GM18505 (cell line): ENCODE data around the gene CASK.

Source experiments
- ATAC-seq: cut with Tn5 transposase; IDR thresholded peaks from one replicate; pipeline ENCODE4 v1.9.1; 2021; ENCODE audit not compliant: unreplicated experiment
- POLR2A ChIP-seq: IDR thresholded peaks from 4 replicates; pipeline ENCODE4 v1.6.1; 2011; ENCODE audit warnings: borderline replicate concordance; ENCODE audit not compliant: insufficient read depth, insufficient read length; ENCODE audit errors: extremely low read depth

CASK gene

GRCh38 chrX:41478381-41478911 is 444.9 kb downstream of the CASK start:
- ATAC-seq: no peak
- no peak for TF ChIP-seq POLR2A

DNA sequence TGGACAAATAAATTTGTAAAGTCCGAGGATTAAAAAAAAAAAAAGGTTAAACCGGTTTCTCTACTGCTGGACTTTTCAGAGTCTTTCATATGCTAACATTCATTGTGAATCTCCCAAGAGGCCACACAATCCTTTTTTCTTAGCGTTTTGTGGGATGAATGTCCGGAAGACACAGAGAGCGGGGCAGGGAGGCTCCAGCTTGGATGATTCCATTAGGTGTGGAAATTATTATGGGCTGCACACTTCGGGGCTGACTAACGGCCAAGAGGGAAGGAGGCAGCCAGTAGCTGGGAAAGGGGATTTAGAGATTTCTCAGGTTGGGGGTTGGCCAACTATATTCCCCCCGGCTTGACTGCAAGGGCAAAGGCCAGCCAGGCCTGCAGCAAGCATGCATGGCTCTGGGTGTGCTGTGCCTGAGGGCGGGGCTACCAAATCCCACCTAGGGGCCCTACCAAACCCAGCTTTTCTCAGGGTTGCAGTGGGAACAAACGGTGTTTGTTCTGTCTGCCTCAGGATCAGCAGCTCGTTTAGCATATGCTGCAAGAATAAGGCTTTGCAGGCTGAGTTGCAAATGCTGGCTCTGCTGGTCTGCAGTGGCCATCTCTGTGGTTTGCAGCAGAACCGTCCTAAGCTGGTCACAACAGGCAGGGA is 447.6 kb downstream of the CASK start:
- no peak for ATAC-seq
- TF ChIP-seq POLR2A: no peak

DNA sequence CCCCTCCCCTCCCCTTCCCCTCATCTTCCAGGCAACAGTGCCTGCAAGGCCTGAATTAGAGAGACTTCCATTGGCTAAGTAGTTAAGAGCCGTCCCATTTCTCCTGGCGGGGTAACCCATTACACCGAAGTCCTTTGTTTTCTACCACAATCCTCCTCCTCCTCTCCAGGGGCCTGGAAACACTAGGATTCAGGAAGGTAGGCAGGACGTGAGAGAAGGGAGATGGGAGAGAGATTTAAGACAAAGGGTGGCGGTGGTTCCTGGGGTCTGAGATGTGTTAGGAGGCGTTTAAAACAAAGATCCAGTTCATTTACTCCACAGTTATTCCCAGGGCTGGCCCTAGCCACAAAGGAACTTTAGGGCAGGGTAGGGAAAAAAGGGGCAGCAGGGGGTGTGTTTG is 448.2 kb downstream of the CASK start:
- no peak for TF ChIP-seq POLR2A
- ATAC-seq: no peak

- ATAC-seq: no peak
- no peak for TF ChIP-seq POLR2A
These were observed 448.6 kb downstream of the CASK start for GRCh38 chrX:41474726-41475100.

DNA sequence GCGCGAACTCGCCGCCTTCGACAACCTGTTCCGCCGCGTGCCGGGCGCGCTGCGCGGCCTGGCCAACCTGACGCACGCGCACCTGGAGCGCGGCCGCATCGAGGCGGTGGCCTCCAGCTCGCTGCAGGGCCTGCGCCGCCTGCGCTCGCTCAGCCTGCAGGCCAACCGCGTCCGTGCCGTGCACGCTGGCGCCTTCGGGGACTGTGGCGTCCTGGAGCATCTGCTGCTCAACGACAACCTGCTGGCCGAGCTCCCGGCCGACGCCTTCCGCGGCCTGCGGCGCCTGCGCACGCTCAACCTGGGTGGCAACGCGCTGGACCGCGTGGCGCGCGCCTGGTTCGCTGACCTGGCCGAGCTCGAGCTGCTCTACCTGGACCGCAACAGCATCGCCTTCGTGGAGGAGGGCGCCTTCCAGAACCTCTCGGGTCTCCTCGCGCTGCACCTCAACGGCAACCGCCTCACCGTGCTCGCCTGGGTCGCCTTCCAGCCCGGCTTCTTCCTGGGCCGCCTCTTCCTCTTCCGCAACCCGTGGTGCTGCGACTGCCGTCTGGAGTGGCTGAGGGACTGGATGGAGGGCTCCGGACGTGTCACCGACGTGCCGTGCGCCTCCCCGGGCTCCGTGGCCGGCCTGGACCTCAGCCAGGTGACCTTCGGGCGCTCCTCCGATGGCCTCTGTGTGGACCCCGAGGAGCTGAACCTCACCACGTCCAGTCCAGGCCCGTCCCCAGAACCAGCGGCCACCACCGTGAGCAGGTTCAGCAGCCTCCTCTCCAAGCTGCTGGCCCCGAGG is 449.2 kb downstream of the CASK start:
- ATAC-seq: no peak
- no peak for TF ChIP-seq POLR2A

DNA sequence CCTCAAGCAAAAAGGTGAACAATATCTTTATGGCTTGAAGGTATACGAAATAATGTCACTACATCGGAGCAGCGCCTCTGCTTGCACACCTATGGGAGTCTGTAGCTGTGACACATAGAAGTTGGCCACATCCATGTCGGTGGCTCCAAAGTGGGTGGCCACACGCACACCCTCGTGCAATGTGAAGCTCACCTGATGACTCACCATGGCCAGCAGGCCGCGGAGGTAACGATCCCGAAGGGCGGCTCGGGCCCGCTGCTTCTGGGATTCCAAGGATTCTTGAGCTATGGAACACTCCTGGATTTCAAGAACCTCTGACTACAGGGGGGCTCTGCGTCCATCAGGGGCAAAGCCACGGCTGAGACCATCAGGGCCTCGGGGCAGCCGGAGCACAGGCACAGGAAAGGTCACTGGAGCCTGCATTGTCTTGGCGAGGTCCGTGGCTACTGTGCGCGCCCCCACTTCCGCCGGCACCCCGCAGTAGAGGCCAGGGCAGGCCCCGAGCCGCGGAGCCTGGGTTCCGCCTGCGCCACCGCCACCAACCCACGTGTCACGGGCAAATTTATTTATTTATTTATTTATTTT is 451.0 kb downstream of the CASK start:
- ATAC-seq: no peak

DNA sequence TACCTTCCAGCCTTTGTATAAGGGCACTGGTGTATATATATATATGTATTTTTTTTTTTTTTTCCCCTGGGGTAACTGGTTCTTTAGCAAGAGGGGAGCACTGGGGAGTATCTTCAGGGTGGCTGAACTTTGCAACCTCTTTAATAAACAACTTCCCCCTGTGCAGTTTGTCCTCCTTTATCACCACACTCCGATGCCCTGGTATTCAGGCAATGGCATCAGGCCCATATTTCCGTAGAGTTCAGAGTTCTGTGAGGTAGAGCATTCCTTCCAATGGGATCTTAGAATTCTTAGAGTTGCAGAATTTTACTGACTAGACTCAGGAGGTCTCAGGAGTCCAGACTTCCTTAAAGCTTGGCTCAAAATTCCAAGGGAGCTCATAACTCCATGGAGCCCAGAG is 451.6 kb downstream of the CASK start:
- no peak for ATAC-seq
- no peak for TF ChIP-seq POLR2A

More for the DNA sequence above, 451.0 kb downstream of the CASK start:
- TF ChIP-seq POLR2A: no peak

GRCh38 chrX:41470706-41471105 is 452.6 kb downstream of the CASK start:
- TF ChIP-seq POLR2A: no peak
- ATAC-seq: no peak

DNA sequence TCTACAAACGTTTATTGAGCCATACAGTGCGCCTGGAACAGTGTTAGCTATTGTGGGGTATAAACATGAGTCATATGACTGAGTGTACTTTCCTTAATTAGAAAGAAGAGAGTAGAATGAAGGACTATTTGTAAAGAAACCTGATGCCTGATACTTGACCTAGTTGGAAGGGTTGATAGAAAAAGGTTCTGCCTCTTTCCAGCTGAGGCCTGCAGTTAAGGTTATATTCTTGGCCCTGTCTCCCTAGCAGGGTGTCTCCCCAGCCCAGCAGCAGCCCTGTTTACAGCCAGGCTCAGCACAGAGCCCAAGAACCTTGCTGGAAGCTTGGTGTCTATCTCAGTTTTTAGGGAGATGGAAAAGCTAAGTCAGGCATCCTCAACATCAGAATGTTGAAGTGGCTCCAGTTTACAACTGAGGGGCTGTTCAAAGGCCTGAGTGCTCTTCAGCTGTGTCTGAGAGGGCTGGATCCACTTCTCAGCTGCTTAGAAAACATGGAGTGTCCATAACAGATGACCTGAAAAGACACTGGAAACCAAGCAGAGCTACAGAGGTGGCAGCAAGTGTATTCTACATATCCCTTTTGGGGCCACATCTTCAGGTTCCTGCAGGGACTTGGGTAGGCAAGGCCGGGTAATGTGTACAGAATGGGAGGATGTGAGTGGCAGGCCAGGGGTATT is 454.6 kb downstream of the CASK start:
- no peak for TF ChIP-seq POLR2A
- no peak for ATAC-seq
